OCI-LY3 (cell line): Measurements from ENCODE around the gene TMEFF2.

Experiments used
- EZH2phosphoT487 ChIP-seq: fragments of 200-600 bp; shearing (Covaris generic); IDR thresholded peaks from 2 replicates; pipeline ENCODE4 v1.6.1; 2018; ENCODE audit warnings: antibody characterized with exemption, mixed run types, low read depth
- TF ChIP-seq, protein P1 (sequence below): fragments of 200-600, 300-600 bp; sonication (generic); IDR thresholded peaks from 2 replicates; pipeline ENCODE4 v1.5.1; 2014; ENCODE audit warnings: antibody characterized with exemption, low read length, low read depth

DNA sequence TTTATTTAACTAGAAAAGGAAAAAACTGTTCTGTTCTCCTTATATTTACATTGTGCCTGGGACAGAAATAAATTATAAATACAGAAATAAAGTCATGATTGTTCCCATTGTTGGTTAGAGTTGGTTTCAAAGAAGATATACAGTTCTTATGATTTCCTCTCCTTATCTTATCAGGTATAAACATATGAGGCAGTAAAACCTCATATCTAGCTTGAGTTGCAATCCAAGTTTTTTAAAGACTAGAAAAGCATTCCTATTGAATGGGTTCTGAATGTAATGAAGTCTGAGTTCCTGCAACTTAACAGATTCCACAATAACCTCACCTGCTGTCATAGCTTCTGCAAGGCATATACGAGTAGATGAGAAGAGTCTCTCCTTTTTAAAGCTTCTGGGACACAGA lies 233.2 kb downstream of the TMEFF2 start:
- TF ChIP-seq, protein P1, sequence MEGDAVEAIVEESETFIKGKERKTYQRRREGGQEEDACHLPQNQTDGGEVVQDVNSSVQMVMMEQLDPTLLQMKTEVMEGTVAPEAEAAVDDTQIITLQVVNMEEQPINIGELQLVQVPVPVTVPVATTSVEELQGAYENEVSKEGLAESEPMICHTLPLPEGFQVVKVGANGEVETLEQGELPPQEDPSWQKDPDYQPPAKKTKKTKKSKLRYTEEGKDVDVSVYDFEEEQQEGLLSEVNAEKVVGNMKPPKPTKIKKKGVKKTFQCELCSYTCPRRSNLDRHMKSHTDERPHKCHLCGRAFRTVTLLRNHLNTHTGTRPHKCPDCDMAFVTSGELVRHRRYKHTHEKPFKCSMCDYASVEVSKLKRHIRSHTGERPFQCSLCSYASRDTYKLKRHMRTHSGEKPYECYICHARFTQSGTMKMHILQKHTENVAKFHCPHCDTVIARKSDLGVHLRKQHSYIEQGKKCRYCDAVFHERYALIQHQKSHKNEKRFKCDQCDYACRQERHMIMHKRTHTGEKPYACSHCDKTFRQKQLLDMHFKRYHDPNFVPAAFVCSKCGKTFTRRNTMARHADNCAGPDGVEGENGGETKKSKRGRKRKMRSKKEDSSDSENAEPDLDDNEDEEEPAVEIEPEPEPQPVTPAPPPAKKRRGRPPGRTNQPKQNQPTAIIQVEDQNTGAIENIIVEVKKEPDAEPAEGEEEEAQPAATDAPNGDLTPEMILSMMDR = no peak
- no peak for TF ChIP-seq EZH2phosphoT487
